HG02870 (cell line): ENCODE results near the gene METTL26.

Source experiments
- ATAC-seq: cut with Tn5 transposase; IDR thresholded peaks from one replicate; pipeline ENCODE4 v1.9.1; 2021; ENCODE audit warnings: mild to moderate bottlenecking, moderate library complexity; ENCODE audit not compliant: unreplicated experiment

METTL26 gene

GRCh38 chr16:641326-642188 is 5.5 kb upstream of the METTL26 start, which contains the start of gene MCRIP2:
Gene MCRIP2 (plus strand): TSS chr16:641828. CDS start chr16:641992, 164 bp downstream.
- ATAC-seq: peak; percentile 43

GRCh38 chr16:640614-641013 is 4.5 kb upstream of the METTL26 start:
- no peak for ATAC-seq

- no peak for ATAC-seq
Measured at GRCh38 chr16:638836-639235, 2.7 kb upstream of the METTL26 start.

GRCh38 chr16:638034-638543 is 2.0 kb upstream of the METTL26 start:
- no peak for ATAC-seq

DNA sequence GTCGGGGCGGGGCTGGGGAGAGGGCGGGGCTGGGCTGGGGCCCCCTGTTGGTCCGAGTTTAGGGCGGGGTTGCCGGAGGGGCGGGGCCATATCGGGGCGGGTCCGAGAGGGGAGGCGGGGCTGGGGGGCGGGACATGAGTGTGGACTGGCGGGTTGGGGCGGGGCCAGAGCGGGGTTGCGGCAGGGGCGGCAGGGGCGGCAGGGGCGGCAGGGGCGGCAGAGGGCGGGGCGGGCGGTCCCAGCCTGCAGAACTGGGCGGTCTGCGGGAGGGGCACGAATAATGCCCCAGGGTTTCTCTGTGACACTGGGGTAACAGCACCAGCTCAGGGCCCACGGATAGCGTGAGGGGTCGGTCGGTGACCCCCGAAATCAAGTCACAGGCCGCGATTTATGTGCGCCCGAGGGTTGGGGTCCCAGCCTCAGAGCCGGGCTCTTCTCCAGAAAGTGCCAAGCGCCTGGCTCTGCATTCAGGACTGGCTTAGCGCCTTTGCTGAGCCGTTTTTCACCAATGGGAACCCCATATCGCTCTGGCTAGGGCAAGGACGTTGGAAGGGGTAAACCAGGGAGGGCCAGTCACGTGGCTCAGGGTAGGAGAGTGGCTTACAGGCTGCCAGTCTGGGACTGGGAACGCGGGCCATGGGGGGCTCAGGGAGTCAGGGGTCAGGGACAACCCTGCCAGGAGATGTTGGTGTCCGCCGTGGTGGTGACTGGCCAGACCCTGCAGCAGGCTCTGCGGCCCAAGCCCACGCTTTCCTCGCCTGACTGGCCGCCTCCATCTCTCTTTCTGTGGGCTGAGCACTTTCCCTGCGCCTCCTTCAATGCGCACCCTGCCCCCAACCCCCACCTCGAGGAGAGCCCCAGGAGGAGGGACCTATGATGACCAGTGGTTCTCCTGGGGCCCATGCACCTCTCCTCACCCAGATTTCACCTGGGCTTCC is 1.2 kb upstream of the METTL26 start:
- ATAC-seq: no peak

GRCh38 chr16:635573-636205 is 416 bp downstream of the METTL26 start:
- no peak for ATAC-seq

- ATAC-seq: no peak
Measured at GRCh38 chr16:634996-635395, 1.1 kb downstream of the METTL26 start.

GRCh38 chr16:634051-634670 is 1.9 kb downstream of the METTL26 start:
- no peak for ATAC-seq

DNA sequence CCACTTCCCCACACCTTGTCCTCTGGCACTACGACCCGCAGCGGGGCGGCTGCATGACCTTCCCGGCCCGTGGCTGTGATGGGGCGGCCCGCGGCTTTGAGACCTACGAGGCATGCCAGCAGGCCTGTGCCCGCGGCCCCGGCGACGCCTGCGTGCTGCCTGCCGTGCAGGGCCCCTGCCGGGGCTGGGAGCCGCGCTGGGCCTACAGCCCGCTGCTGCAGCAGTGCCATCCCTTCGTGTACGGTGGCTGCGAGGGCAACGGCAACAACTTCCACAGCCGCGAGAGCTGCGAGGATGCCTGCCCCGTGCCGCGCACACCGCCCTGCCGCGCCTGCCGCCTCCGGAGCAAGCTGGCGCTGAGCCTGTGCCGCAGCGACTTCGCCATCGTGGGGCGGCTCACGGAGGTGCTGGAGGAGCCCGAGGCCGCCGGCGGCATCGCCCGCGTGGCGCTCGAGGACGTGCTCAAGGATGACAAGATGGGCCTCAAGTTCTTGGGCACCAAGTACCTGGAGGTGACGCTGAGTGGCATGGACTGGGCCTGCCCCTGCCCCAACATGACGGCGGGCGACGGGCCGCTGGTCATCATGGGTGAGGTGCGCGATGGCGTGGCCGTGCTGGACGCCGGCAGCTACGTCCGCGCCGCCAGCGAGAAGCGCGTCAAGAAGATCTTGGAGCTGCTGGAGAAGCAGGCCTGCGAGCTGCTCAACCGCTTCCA is 2.6 kb downstream of the METTL26 start:
- ATAC-seq: no peak

- ATAC-seq: no peak
Measured at GRCh38 chr16:632486-633335, 3.4 kb downstream of the METTL26 start.

- no peak for ATAC-seq
Measured at GRCh38 chr16:631808-632358, 4.2 kb downstream of the METTL26 start.

DNA sequence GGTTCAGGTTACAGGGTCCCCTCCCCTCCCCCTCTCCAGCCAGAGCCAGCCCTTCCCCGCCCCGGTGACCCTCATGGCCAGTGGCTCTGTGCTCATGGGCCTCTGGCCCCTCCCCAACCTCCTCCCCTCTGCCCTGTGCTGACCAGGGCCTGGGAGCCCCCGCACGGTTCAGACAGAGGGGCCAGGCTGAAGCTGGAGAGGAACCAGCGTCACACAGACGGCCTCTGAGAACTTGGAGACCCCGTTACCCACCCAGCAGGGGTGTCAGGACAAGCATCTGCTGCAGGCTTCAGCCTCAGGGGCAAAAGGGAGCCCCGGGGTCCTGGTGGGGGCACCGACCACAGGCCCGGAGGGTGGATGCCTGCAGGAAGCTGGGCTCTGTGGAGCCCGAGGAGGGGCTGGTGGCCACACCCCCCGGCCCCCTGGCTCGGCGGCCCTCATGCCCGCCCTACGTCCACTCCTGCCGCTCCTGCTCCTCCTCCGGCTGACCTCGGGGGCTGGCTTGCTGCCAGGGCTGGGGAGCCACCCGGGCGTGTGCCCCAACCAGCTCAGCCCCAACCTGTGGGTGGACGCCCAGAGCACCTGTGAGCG is 5.2 kb downstream of the METTL26 start, which contains the start of gene WFIKKN1:
WFIKKN1 (plus strand) TSS at position 171 of the 591 bp plus-strand sequence; CDS start at position 440, 269 bp downstream.
- no peak for ATAC-seq

- no peak for ATAC-seq
Measured at GRCh38 chr16:630249-630814, 5.8 kb downstream of the METTL26 start.

- no peak for ATAC-seq
Measured at GRCh38 chr16:629833-630248, 6.3 kb downstream of the METTL26 start.

DNA sequence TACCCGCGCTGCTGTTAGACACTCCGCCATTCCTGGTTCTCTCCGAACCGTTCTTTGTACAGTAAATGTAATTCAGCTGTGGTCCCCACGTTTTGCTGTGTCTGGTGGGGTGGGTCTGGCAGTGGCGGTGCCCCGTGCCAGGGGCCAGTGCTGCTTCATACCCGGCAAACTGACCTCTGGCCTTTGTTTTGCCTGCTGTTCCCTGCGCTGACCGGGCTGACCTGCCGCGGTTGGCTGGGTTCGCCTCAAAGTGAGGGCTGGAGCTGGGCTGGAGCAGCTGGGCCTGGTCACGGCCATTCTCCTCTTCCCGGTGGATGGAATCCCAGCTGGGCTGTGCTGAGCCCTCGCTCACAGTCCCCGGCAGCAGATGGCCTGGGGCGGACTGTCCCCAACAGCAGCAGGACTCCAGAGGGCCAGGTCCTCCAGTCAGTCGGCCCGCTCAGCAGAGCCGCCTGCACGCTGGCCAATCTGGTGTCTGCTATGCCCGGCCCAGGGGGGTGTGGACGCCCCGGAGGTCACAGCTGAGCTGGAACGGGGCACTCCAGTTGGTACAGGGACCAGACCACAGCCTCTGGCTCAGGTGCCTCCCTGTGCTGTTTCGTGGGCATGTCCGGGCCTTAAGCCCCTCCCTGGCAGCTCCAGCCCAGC is 6.8 kb downstream of the METTL26 start:
- ATAC-seq: no peak

DNA sequence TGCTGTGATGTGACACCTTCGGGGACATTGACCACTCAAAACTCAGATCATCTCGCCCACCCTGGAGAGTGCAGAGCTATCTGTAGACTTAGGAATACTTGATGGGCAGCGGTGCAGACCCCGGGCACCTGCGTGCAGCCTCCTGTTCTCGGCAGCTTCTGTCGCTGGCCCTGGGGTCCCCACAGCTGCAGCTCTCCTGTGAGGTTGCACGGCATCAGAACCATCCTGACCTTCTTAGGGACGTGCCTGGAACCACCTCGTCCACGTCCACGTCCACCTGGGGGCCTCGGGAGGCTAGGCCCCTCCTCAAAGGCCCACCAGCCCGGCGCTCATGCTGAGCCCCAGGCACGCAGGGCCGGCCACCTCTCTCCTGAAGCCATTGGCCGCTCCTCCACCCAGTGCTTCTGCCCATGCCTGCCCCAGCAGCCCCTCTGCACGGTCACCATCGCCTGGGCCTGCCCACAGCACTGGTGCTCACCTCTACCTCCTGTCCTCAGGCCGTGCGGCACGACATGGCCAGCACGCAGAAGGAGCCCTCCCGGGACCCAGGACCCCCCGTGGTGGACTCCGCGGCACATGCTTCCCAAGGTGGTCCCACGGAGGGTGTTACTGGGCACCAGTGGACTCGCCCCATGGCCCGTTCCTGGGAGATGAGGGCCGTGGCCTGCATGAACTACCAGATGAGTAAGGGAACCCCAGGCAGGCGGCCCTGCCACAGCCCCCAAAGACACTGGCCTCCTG is 7.6 kb downstream of the METTL26 start:
- no peak for ATAC-seq
